Measurements from ENCODE around the gene VPS16.

VPS16 gene

GRCh38 chr20:2817891-2818595 lies 22.5 kb upstream of the VPS16 start:
- Histone ChIP-seq H3K27me3 (ENCODE audit: low read depth, low read length) (no peaks in the 10 kb centered on the region), H3K9me3 (ENCODE audit: insufficient read depth, low read length) (no peaks in the 10 kb centered on the region), H2AFZ (ENCODE audit: low read depth, low read length) (no peak overlapping the region), H3K4me3 (ENCODE audit: low read length) (no peak overlapping the region), H3K4me2 (ENCODE audit: low read length) (no peak overlapping the region), H3K4me1 (ENCODE audit: low read length) (no peaks in the 10 kb centered on the region), H3K27ac (ENCODE audit: low read length) (no peak overlapping the region), H3K79me2 (ENCODE audit: low read length) (no peaks in the 10 kb centered on the region), H4K20me1 (ENCODE audit: insufficient read depth, low read length) (no peaks in the 10 kb centered on the region), H3K36me3 (replicated peaks; ENCODE audit: low read depth, low read length) (no peaks in the 10 kb centered on the region), H3K9ac (ENCODE audit: low read length) (no peak overlapping the region)
- TF ChIP-seq CTCF (IDR thresholded peaks at IDR 0.05; ENCODE audit: low read depth, low read length) = no peak

GRCh38 chr20:2820084-2820895 lies 20.3 kb upstream of the VPS16 start:
- H3K4me3 ChIP-seq (ENCODE audit: low read length) = no peak overlapping the region
- H4K20me1 ChIP-seq (ENCODE audit: insufficient read depth, low read length) = no peaks in the 10 kb centered on the region
- H2AFZ ChIP-seq (ENCODE audit: low read depth, low read length) = no peak overlapping the region
- H3K9ac ChIP-seq (ENCODE audit: low read length) = no peak overlapping the region
- H3K4me1 ChIP-seq (ENCODE audit: low read length) = no peaks in the 10 kb centered on the region
- TF ChIP-seq EZH2phosphoT487 (IDR thresholded peaks at IDR 0.05; ENCODE audit: low read depth) (no peak), CTCF (IDR thresholded peaks at IDR 0.05; ENCODE audit: low read depth, low read length) (no peak)
- H3K27me3 ChIP-seq (ENCODE audit: low read depth, low read length) = no peaks in the 10 kb centered on the region
- H3K4me2 ChIP-seq (ENCODE audit: low read length) = no peak overlapping the region
- no peaks in the 10 kb centered on the region for H3K36me3 ChIP-seq (replicated peaks; ENCODE audit: low read depth, low read length)
- H3K27ac ChIP-seq (ENCODE audit: low read length) = no peak overlapping the region
- H3K79me2 ChIP-seq (ENCODE audit: low read length) = no peaks in the 10 kb centered on the region
- no peaks in the 10 kb centered on the region for H3K9me3 ChIP-seq (ENCODE audit: insufficient read depth, low read length)

- Histone ChIP-seq H3K79me2 (ENCODE audit: low read length) (no peaks in the 10 kb centered on the region), H3K4me1 (ENCODE audit: low read length) (no peaks in the 10 kb centered on the region), H3K9me3 (ENCODE audit: insufficient read depth, low read length) (no peaks in the 10 kb centered on the region), H4K20me1 (ENCODE audit: insufficient read depth, low read length) (no peaks in the 10 kb centered on the region), H3K4me2 (ENCODE audit: low read length) (no peak overlapping the region), H3K4me3 (ENCODE audit: low read length) (no peak overlapping the region), H3K27me3 (ENCODE audit: low read depth, low read length) (no peaks in the 10 kb centered on the region), H2AFZ (ENCODE audit: low read depth, low read length) (no peak overlapping the region), H3K27ac (ENCODE audit: low read length) (no peak overlapping the region), H3K9ac (ENCODE audit: low read length) (no peak overlapping the region), H3K36me3 (replicated peaks; ENCODE audit: low read depth, low read length) (no peaks in the 10 kb centered on the region)
- TF ChIP-seq EZH2phosphoT487 (IDR thresholded peaks at IDR 0.05; ENCODE audit: low read depth) (no peak), CTCF (IDR thresholded peaks at IDR 0.05; ENCODE audit: low read depth, low read length) (no peak)
These were observed 19.4 kb upstream of the VPS16 start for GRCh38 chr20:2820896-2821869.

Measured in OCI-LY3 (cell line).